Lung (tissue), 12 donors: ENCODE data around the gene SPDL1. TPM values are rescaled to one million over a fixed set of nuclear protein-coding genes. Genes with fewer than 3 reads are reported as not detected.

Source experiments
- ATAC-seq: fragments of 200-7000 bp; cut with Tn5 transposase; one replicate; pipeline ENCODE4 v1.9.1; 2020; ENCODE audit warnings: moderate number of reproducible peaks; ENCODE audit not compliant: insufficient read depth, low FRiP score
- DNase-seq, 3 donors: peaks; one replicate each; pipeline ENCODE4 v3.0.0-alpha.2; 2013 to 2017
- H3K27ac ChIP-seq, 2 donors: one replicate each; pipeline ENCODE4 v1.5.1; 2013; ENCODE audit warnings: mild to moderate bottlenecking in 2 of 2, moderate library complexity in 2 of 2, control low read depth in 1 of 2, inconsistent platforms in 1 of 2, low read depth in 1 of 2, low read length in 1 of 2
- H3K27me3 ChIP-seq, 3 donors: one replicate each; pipeline ENCODE4 v1.5.1; 2013; ENCODE audit warnings: low read length in 2 of 3; ENCODE audit not compliant: control insufficient read depth in 3 of 3, insufficient read depth in 3 of 3
- H3K36me3 ChIP-seq, 4 donors: one replicate each; pipeline ENCODE4 v1.5.1; 2013; ENCODE audit warnings: low read length in 4 of 4, mild to moderate bottlenecking in 1 of 4, moderate library complexity in 1 of 4; ENCODE audit not compliant: control insufficient read depth in 4 of 4, insufficient read depth in 4 of 4
- H3K4me1 ChIP-seq, 5 donors: one replicate each; pipeline ENCODE4 v1.5.1; 2013; ENCODE audit warnings: low read length in 5 of 5, mild to moderate bottlenecking in 2 of 5, moderate library complexity in 1 of 5; ENCODE audit not compliant: control insufficient read depth in 5 of 5, insufficient read depth in 5 of 5
- H3K4me3 ChIP-seq: one replicate; pipeline ENCODE4 v1.5.1; 2013; ENCODE audit warnings: mild to moderate bottlenecking, control low read depth, moderate library complexity
- H3K9ac ChIP-seq, 2 donors: one replicate each; pipeline ENCODE4 v1.5.1; 2013; ENCODE audit warnings: low read length in 2 of 2, control low read depth in 1 of 2; ENCODE audit not compliant: insufficient read depth in 1 of 2
- H3K9me3 ChIP-seq, 4 donors: one replicate each; pipeline ENCODE4 v1.5.1; 2013; ENCODE audit warnings: low read length in 3 of 4, mild to moderate bottlenecking in 1 of 4, moderate library complexity in 1 of 4; ENCODE audit not compliant: control insufficient read depth in 4 of 4, insufficient read depth in 3 of 4
- CTCF ChIP-seq: IDR thresholded peaks from 2 replicates; pipeline ENCODE4 v1.5.1; 2012; ENCODE audit warnings: mild to moderate bottlenecking; ENCODE audit errors: control extremely low read depth, extremely low read depth
- WGBS, 2 donors: extraction: QIAGEN DNeasy Blood & Tissue Kit; methylation state at CpG; one replicate each; pipeline ENCODE4 v1.1.7; 2013; 5-methylcytosine and 5-hydroxymethylcytosine counted together
- polyA plus RNA-seq, 2 donors: library from polyadenylated mRNA; stranded (reverse); fragments of 200-250 nt; gene quantifications; one replicate each; pipeline ENCODE4 v1.2.1, GENCODE V29; 2013
- total RNA-seq, 2 donors: library from RNA; depleted of rRNA in 1 of 2; stranded (reverse); fragments of >200 nt in 1 of 2; gene quantifications; one replicate each; pipeline ENCODE4 v1.2.1, GENCODE V29; 2014 to 2021
- donor health status: control.
- donor health status: control.
- donor health status: Bipolar disorder and iron deficiency.
- donor health status: healthy.
- donor health status: DM: yes; HTN: yes; CAD: no.

The SPDL1 gene
- total and polyA plus RNA-seq, 4 donors: 4.3 to 13.4 (median 8.6) TPM

GRCh38 chr5:169649486-169649885, 65.9 kb downstream of the SPDL1 start:
- H3K4me1 ChIP-seq: peaks cover 0 to 41% (median 7%) of the 10 kb centered on the region in 5 donors
- no peaks in the 10 kb centered on the region for H3K27me3 ChIP-seq
- 55 to 71% methylated on average over 7 of the region's 7 CpGs for WGBS, 2 donors
- H3K36me3 ChIP-seq: no peaks in the 10 kb centered on the region
- H3K9me3 ChIP-seq: no peaks in the 10 kb centered on the region
- no peak for TF ChIP-seq CTCF
- no peak overlapping the region for H3K4me3 ChIP-seq
- no peak for ATAC-seq
- no peak overlapping the region for H3K9ac ChIP-seq
- no peak overlapping the region for H3K27ac ChIP-seq
- DNase-seq: peak in 1 of 3 donors; percentile 18

GRCh38 chr5:169650701-169651331, 67.2 kb downstream of the SPDL1 start:
- Histone ChIP-seq H3K27ac (no peak overlapping the region), H3K36me3 (no peaks in the 10 kb centered on the region), H3K4me1 (peaks cover 0 to 41% (median 7%) of the 10 kb centered on the region in 5 donors), H3K27me3 (no peaks in the 10 kb centered on the region), H3K9ac (no peak overlapping the region), H3K4me3 (no peak overlapping the region), H3K9me3 (no peaks in the 10 kb centered on the region)
- peak in 2 of 3 donors; percentile 36 to 40 for DNase-seq
- TF ChIP-seq CTCF: no peak
- no peak for ATAC-seq
- 50 to 60% methylated on average over 5 of the region's 5 CpGs for WGBS, 2 donors

GRCh38 chr5:169651526-169651925, 68.0 kb downstream of the SPDL1 start:
- peak; percentile 74 to 92 (median 83) for DNase-seq
- Histone ChIP-seq H3K27ac (peak overlapping the region in 1 of 2 donors; percentile 7), H3K4me1 (peaks cover 0 to 41% (median 7%) of the 10 kb centered on the region in 5 donors), H3K27me3 (no peaks in the 10 kb centered on the region), H3K9me3 (no peaks in the 10 kb centered on the region), H3K36me3 (no peaks in the 10 kb centered on the region), H3K9ac (no peak overlapping the region), H3K4me3 (no peak overlapping the region)
- WGBS, 2 donors: 56 to 58% methylated on average over 5 of the region's 5 CpGs
- no peak for TF ChIP-seq CTCF
- ATAC-seq: no peak

GRCh38 chr5:169652057-169652456, 68.5 kb downstream of the SPDL1 start:
- H3K36me3 ChIP-seq: no peaks in the 10 kb centered on the region
- no peak overlapping the region for H3K9ac ChIP-seq
- WGBS, 2 donors: 0 to 15% methylated on average over 1 of the region's 1 CpG
- H3K4me3 ChIP-seq: no peak overlapping the region
- TF ChIP-seq CTCF: no peak
- no peak for ATAC-seq
- no peak overlapping the region for H3K27ac ChIP-seq
- H3K27me3 ChIP-seq: no peaks in the 10 kb centered on the region
- H3K4me1 ChIP-seq: peaks cover 0 to 41% (median 7%) of the 10 kb centered on the region in 5 donors
- peak in 1 of 3 donors; percentile 4 for DNase-seq
- no peaks in the 10 kb centered on the region for H3K9me3 ChIP-seq
